HL-60/S4 (cell line): ENCODE measurements around the gene CLDN19.
"Not testable (repeated sequence)": the region's sequence is repeated elsewhere in the genome, so short reads cannot be mapped to it uniquely, and the experiment has no call there.

Experiments used
- in situ Hi-C: fragments of 300-500 bp; cut with MboI; formaldehyde crosslinking; loops from 2 replicates; pipeline ENCODE4 v1.14.3; 2022; ENCODE audit warnings: low sequenced_read_pairs

The CLDN19 gene

GRCh38 chr1:42762269-42762668, 22.2 kb upstream of the CLDN19 start:
- in situ Hi-C loops: no loop called here

DNA sequence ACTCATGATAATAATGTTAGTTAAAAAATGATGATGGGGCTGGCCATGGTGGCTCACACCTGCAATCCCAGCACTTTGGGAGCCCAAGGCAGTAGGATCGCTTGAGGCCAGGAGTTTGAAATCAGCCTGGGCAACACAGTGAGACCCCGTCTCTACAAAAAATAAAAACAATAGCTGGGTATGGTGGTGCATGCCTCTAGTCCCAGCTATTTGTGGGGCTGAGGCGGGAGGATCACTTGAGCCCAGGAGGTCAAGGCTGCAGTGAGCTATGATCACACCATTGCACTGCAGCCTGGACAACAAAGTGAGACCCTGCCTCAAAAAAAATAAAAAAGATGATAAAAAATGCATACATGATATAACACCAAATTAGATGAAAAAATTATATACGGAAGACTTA, 21.5 kb upstream of the CLDN19 start:
- in situ Hi-C loops: no loop called here

GRCh38 chr1:42759114-42759513, 19.1 kb upstream of the CLDN19 start:
- in situ Hi-C loops: no loop called here

- in situ Hi-C loops: no loop called here
These were observed 18.6 kb upstream of the CLDN19 start for GRCh38 chr1:42758641-42759040.

GRCh38 chr1:42757892-42758275, 17.8 kb upstream of the CLDN19 start:
- in situ Hi-C loops: no loop called here

GRCh38 chr1:42756956-42757891, 17.2 kb upstream of the CLDN19 start:
- in situ Hi-C loops: no loop called here

DNA sequence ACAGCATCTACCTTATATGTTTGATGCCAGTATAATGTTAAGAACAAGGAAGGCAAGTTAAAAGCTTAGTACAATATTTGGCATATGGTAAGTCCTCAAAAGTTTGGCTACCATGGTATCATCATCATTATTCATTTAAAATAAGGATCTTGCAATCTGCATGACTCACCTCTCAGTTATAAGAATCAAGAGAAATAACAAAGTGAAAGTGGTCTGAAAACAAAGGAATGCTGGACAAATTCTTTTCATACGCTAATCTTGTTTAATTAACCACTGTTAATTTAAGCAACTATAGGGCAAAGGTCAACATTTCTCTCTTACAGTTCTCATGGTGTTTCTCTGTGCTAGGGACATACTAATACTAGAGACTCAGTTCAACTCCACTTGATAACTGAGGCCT, 13.0 kb upstream of the CLDN19 start:
- in situ Hi-C loops: no loop called here

GRCh38 chr1:42752284-42752683, 12.2 kb upstream of the CLDN19 start:
- in situ Hi-C loops: no loop called here

GRCh38 chr1:42751511-42752070, 11.6 kb upstream of the CLDN19 start:
- in situ Hi-C loops: not testable (repeated sequence)

DNA sequence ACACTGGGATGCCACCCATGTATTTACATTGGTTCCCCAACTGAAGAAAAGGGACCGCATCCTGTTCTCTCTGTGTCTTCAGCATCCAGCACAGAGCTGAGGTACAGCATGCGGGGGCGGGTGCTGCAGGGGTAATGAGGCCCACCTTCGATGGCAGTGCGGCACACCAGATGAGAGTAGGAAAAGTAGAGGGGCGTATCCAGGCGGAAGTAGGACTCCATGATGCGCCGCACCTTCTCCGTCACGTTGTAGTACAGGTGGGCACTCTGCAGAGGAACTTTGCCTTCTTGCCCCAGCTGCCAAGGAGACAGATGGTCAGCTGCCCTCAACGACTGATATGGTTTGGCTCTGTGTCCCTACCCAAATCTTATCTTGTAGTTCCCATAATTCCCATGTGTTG, 10.0 kb upstream of the CLDN19 start:
- in situ Hi-C loops: no loop called here

DNA sequence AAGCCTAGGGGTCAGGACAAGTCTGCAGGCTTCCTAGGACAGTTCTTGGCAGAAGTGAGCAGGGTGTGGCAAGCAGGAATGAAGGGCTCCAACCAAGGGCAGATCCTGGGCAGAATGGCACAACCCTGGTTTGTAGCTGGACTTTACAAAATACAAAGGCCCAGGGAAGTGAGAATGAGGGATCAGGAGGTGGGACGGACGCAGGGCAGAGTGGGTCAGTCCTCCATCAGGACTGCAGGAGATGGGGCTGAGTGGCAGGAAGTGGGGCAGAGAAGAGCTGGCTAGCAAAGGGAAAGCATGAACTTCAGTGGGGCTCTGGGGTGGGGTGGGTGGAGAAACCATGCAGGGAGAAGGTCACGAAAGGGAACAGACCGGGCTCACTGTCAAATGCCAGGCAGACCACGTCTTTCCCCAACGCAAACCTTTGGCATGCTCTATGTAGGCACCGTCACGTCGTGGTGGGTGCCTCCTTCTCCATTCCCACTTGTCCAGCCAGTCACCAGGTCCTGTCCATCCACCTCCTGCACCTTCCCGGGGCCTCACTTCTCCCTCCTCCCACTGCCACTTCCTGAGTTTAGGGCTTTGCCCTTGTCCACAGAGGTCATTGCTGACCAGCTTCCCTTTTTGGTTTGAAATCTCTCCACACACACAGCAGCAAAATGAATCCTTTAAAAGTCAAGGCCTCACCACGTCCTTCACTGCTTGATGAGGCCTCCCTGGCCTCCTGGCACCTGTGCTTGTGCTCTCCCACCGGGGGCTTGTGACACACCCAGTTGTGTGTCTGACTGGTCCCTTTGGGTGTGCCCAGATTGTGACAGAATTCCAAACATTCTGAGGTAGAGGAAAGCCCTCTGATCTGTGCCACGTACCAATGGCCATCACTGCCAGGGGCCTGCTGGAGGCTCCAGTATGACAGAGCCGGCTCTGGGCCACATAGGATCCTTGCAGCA, 8.7 kb upstream of the CLDN19 start:
- in situ Hi-C loops: loop anchor here (10.0 to 25.0 kb wide), 2 partner anchors 404 to 586 kb away; partner anchors contain the start of genes GUCA2A and GUCA2B

GRCh38 chr1:42748021-42748420, 8.0 kb upstream of the CLDN19 start:
- in situ Hi-C loops: loop anchor here (10.0 to 25.0 kb wide), 2 partner anchors 403 to 586 kb away; partner anchors contain the start of genes GUCA2A and GUCA2B

- in situ Hi-C loops: loop anchor here (10.0 to 25.0 kb wide), 2 partner anchors 402 to 585 kb away; partner anchors contain the start of genes GUCA2A and GUCA2B
These were observed 7.1 kb upstream of the CLDN19 start for GRCh38 chr1:42747125-42747524.

- in situ Hi-C loops: loop anchor here (10.0 to 25.0 kb wide), 2 partner anchors 402 to 584 kb away; partner anchors contain the start of genes GUCA2A and GUCA2B
These were observed 6.5 kb upstream of the CLDN19 start for GRCh38 chr1:42746436-42747105.

DNA sequence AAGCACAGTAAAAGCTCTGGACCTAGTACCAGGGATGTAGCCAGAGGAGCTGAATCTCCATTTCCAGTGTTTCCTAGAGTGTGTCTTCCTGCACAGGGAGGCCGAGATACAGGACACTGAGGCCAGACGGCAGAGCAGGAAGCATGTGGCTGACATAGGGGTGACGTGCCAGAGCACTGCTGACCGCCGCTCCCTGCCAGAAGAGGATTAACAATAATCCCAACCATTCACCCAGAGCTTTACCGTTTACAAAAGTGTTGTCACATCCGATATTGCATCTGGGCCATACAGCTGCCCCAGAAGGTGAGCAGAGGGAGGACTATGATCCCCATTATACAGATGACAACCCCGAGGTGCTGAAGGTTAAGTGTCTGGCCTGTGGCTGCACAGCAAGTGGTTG, 5.8 kb upstream of the CLDN19 start:
- in situ Hi-C loops: loop anchor here (10.0 to 25.0 kb wide), 2 partner anchors 401 to 584 kb away; partner anchors contain the start of genes GUCA2A and GUCA2B

- in situ Hi-C loops: loop anchor here (10.0 to 25.0 kb wide), 2 partner anchors 399 to 582 kb away; partner anchors contain the start of genes GUCA2A and GUCA2B
These were observed 4.0 kb upstream of the CLDN19 start for GRCh38 chr1:42744148-42744413.

DNA sequence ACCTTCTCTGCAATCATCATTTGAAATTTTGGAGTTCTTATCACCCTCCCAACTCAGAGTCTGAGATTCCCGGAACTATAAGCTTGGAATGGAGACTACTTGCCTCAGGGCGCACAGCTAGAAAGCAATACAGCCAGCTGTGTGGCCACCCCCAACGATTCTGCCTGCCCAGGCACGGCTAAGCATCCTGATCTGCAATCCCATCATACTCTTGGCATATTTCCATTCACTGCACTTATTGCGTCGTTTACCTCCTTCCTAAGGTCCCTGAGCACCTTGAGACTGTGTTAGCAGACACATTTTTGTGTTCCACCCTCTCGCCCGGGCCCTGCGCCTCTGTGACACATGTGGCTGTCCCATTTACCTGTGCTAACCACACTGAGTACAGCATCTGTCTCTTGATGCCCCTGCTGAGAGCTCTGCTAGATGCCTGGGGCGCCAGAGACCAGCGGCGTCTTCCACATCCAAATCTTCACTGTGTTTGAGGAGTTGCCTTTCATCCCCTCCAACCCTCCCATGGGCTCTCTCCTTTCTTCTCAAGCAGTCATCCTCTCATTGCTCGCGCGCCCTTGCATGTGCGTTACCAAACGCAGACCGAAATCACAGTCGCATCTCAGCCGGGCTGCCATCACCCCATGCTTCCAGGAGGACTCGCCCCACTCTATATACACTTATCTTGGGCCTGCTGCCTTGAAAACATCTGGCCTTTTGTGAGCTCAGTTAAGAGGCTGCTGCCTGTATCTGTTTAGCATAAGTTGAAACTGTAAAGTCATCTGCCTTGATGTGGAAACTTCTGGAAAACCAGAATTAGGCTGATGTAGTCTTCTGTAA, 3.5 kb upstream of the CLDN19 start:
- in situ Hi-C loops: loop anchor here (10.0 to 25.0 kb wide), 2 partner anchors 399 to 581 kb away; partner anchors contain the start of genes GUCA2A and GUCA2B

GRCh38 chr1:42742617-42743316, 2.7 kb upstream of the CLDN19 start:
- in situ Hi-C loops: loop anchor here (10.0 to 25.0 kb wide), 2 partner anchors 398 to 580 kb away; partner anchors contain the start of genes GUCA2A and GUCA2B
